GM12873 (cell line): ENCODE data around the gene TRMT1L.

Experiments
- CTCF ChIP-seq: IDR thresholded peaks from 2 replicates; pipeline ENCODE4 v1.5.1; 2012; ENCODE audit warnings: low read depth, mild to moderate bottlenecking, moderate library complexity, low read length, control low read depth; ENCODE audit not compliant: insufficient read depth; ENCODE audit errors: missing control alignments

Gene TRMT1L

GRCh38 chr1:185087746-185088145 lies 69.0 kb downstream of the TRMT1L start:
- TF ChIP-seq CTCF = no peak

- TF ChIP-seq CTCF = no peak
Observed at GRCh38 chr1:185087101-185087500, 69.7 kb downstream of the TRMT1L start.

- no peak for TF ChIP-seq CTCF
Observed at GRCh38 chr1:185083818-185084217, 72.9 kb downstream of the TRMT1L start.

- TF ChIP-seq CTCF = no peak
Observed at GRCh38 chr1:185080422-185080821, 76.3 kb downstream of the TRMT1L start.

GRCh38 chr1:185077374-185077773 lies 79.4 kb downstream of the TRMT1L start:
- no peak for TF ChIP-seq CTCF

GRCh38 chr1:185075476-185075875 lies 81.3 kb downstream of the TRMT1L start:
- TF ChIP-seq CTCF = no peak

GRCh38 chr1:185074307-185074706 lies 82.4 kb downstream of the TRMT1L start:
- TF ChIP-seq CTCF = no peak

- no peak for TF ChIP-seq CTCF
Observed at GRCh38 chr1:185073725-185074124, 83.0 kb downstream of the TRMT1L start.
